ENCODE results near the gene TTYH3. TPM values are rescaled to one million over a fixed set of nuclear protein-coding genes. Genes with fewer than 3 reads are reported as not detected.

The TTYH3 gene
- total RNA-seq, 1 experiment from 2014 or later = 122 TPM

GRCh38 chr7:2705371-2706096, 73.7 kb downstream of the TTYH3 start:
- H3K14ac ChIP-seq (ENCODE audit: insufficient read depth, low read length) = no peak overlapping the region
- H3K27ac ChIP-seq (ENCODE audit: insufficient read length, low read depth, low read length) = no peak overlapping the region
- no peak overlapping the region for H3K18ac ChIP-seq (ENCODE audit: insufficient read length, low read depth, low read length)
- H2AK5ac ChIP-seq (ENCODE audit: insufficient read length, low read length) = no peak overlapping the region
- Mint-ChIP-seq H3K4me3 (no peak overlapping the region), H3K9me3 (no peaks in the 10 kb centered on the region), H3K27ac (no peak overlapping the region), H3K4me1 (peaks cover 17 to 20% of the 10 kb centered on the region in 2 experiments), H3K36me3 (ENCODE audit: insufficient read depth in 1 of 3, low read depth in 3 of 3) (peaks cover 0 to 1% (median 0%) of the 10 kb centered on the region in 3 experiments; a peak in 2 of 7 replicates), H3K27me3 (ENCODE audit: low read depth) (peaks cover 1% of the 10 kb centered on the region)
- no peak overlapping the region for H2AFZ ChIP-seq (ENCODE audit: low read length)
- no peak overlapping the region for H3K56ac ChIP-seq (ENCODE audit: insufficient read length, low read depth, low read length)
- no peaks in the 10 kb centered on the region for H3K79me1 ChIP-seq (ENCODE audit: insufficient read depth, low read depth, low read length, poor library complexity, severe bottlenecking)
- H2BK120ac ChIP-seq (ENCODE audit: low read depth, low read length, poor library complexity, severe bottlenecking) = no peak overlapping the region
- no peak overlapping the region for H3K9ac ChIP-seq (ENCODE audit: extremely low read depth, insufficient read length, low read length)
- no peak overlapping the region for H4K5ac ChIP-seq (ENCODE audit: insufficient read length, low read depth, low read length)
- H3K27me3 ChIP-seq (ENCODE audit: insufficient read depth, low read length) = no peaks in the 10 kb centered on the region
- H3T11ph ChIP-seq (ENCODE audit: low read length) = no peak overlapping the region
- no CpG with 5 or more reads among the region's 14 CpGs for WGBS (ENCODE audit: extremely low coverage, insufficient read length, low lambda C conversion rate)
- no peak overlapping the region for H2BK12ac ChIP-seq (ENCODE audit: insufficient read length, low read depth, low read length)
- no peak overlapping the region for H2BK20ac ChIP-seq (ENCODE audit: low read depth, low read length, poor library complexity, severe bottlenecking)
- H2BK15ac ChIP-seq (ENCODE audit: low read depth, low read length) = no peak overlapping the region
- H3K4me2 ChIP-seq (ENCODE audit: insufficient read depth, insufficient read length, low read length) = no peak overlapping the region
- H3K9me3 ChIP-seq (ENCODE audit: control insufficient read depth, low read depth, low read length) = no peaks in the 10 kb centered on the region
- H3K4ac ChIP-seq (ENCODE audit: low read depth, low read length) = no peak overlapping the region
- DNase-seq = no peak
- TF ChIP-seq, protein P1, sequence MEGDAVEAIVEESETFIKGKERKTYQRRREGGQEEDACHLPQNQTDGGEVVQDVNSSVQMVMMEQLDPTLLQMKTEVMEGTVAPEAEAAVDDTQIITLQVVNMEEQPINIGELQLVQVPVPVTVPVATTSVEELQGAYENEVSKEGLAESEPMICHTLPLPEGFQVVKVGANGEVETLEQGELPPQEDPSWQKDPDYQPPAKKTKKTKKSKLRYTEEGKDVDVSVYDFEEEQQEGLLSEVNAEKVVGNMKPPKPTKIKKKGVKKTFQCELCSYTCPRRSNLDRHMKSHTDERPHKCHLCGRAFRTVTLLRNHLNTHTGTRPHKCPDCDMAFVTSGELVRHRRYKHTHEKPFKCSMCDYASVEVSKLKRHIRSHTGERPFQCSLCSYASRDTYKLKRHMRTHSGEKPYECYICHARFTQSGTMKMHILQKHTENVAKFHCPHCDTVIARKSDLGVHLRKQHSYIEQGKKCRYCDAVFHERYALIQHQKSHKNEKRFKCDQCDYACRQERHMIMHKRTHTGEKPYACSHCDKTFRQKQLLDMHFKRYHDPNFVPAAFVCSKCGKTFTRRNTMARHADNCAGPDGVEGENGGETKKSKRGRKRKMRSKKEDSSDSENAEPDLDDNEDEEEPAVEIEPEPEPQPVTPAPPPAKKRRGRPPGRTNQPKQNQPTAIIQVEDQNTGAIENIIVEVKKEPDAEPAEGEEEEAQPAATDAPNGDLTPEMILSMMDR (conservative IDR thresholded peaks at IDR 0.05) = no peak
- H4K91ac ChIP-seq (ENCODE audit: insufficient read length, low read depth, low read length) = no peak overlapping the region
- no peaks in the 10 kb centered on the region for H3K23me2 ChIP-seq (ENCODE audit: insufficient read length, low read depth, low read length, poor library complexity, severe bottlenecking)
- H2BK5ac ChIP-seq (ENCODE audit: insufficient read length, low read length) = no peak overlapping the region
- H3K79me2 ChIP-seq (ENCODE audit: insufficient read depth, low read length) = no peaks in the 10 kb centered on the region
- no peak overlapping the region for H4K8ac ChIP-seq (replicated peaks; ENCODE audit: insufficient read length, low read depth, low read length)
- no peaks in the 10 kb centered on the region for H3K4me1 ChIP-seq (ENCODE audit: insufficient read depth, low read length)
- H4K20me1 ChIP-seq (ENCODE audit: control insufficient read depth, insufficient read depth, insufficient read length) = no peaks in the 10 kb centered on the region
- no peak overlapping the region for H3K23ac ChIP-seq (ENCODE audit: insufficient read length, low read depth, low read length)
